Measurements from ENCODE around the gene PDS5B.

The PDS5B gene

DNA sequence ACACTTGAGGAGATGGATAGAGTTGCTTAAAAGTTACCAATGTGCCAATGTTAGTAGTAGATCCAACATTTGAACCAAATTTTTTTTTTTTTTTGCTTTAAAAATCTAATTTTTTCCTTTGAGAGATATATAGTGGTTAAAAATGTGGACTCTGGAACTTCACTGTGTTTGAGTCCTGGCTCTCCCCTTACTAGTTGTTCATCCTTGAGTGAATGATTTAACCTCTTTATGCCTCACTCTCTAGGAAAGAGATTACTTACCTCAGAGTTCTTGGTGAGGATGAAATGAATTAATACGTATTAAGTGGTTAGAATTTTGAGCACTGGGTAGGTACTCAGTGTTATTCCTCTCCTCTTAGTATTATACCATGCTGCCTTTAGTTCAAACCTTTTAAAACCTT is 24.3 kb downstream of the PDS5B start:
- TF ChIP-seq, protein P1, sequence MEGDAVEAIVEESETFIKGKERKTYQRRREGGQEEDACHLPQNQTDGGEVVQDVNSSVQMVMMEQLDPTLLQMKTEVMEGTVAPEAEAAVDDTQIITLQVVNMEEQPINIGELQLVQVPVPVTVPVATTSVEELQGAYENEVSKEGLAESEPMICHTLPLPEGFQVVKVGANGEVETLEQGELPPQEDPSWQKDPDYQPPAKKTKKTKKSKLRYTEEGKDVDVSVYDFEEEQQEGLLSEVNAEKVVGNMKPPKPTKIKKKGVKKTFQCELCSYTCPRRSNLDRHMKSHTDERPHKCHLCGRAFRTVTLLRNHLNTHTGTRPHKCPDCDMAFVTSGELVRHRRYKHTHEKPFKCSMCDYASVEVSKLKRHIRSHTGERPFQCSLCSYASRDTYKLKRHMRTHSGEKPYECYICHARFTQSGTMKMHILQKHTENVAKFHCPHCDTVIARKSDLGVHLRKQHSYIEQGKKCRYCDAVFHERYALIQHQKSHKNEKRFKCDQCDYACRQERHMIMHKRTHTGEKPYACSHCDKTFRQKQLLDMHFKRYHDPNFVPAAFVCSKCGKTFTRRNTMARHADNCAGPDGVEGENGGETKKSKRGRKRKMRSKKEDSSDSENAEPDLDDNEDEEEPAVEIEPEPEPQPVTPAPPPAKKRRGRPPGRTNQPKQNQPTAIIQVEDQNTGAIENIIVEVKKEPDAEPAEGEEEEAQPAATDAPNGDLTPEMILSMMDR (IDR thresholded peaks at IDR 0.05; ENCODE audit: control insufficient read depth, insufficient read depth, low read depth, low read length, missing control alignments) = no peak
- no peak for DNase-seq (ENCODE audit: low read depth)

GRCh38 chr13:32610977-32611376 is 24.7 kb downstream of the PDS5B start:
- TF ChIP-seq, protein P1 (IDR thresholded peaks at IDR 0.05; ENCODE audit: control insufficient read depth, insufficient read depth, low read depth, low read length, missing control alignments) = no peak
- no peak overlapping the region for H3K4me3 ChIP-seq (ENCODE audit: control insufficient read depth, low read depth, low read length)
- no peak for DNase-seq (ENCODE audit: low read depth)

More for the DNA sequence above, 24.3 kb downstream of the PDS5B start:
- no peak overlapping the region for H3K4me3 ChIP-seq (ENCODE audit: control insufficient read depth, low read depth, low read length)

GRCh38 chr13:32616883-32617511 is 30.7 kb downstream of the PDS5B start:
- no peak overlapping the region for H3K4me3 ChIP-seq (ENCODE audit: control insufficient read depth, low read depth, low read length)
- no peak for DNase-seq (ENCODE audit: low read depth)
- TF ChIP-seq, protein P1 (IDR thresholded peaks at IDR 0.05; ENCODE audit: control insufficient read depth, insufficient read depth, low read depth, low read length, missing control alignments) = no peak

- no peak overlapping the region for H3K4me3 ChIP-seq (ENCODE audit: control insufficient read depth, low read depth, low read length)
- TF ChIP-seq, protein P1 (IDR thresholded peaks at IDR 0.05; ENCODE audit: control insufficient read depth, insufficient read depth, low read depth, low read length, missing control alignments) = no peak
- no peak for DNase-seq (ENCODE audit: low read depth)
Observed at GRCh38 chr13:32622827-32623226, 36.6 kb downstream of the PDS5B start.

DNA sequence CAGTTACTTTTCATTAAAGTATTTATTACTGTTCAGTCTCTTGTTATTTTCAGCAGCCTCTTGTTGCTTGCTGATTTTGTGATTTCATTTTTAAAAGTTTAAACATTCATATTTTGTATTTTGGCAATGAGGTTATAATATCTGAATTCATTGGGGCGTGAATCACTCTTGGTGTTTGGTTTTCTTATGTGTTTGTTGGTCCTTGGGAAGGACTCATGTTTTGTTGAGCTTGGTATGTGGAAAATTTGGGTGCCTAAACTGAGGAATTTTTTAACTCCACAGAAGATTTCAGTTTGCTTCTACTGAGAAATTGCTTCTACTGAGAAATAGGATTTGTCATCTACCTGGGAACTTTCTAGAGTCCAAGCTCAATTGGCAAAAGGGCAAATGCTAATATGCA is 38.2 kb downstream of the PDS5B start:
- DNase-seq (ENCODE audit: low read depth) = no peak
- TF ChIP-seq, protein P1 (IDR thresholded peaks at IDR 0.05; ENCODE audit: control insufficient read depth, insufficient read depth, low read depth, low read length, missing control alignments) = no peak
- H3K4me3 ChIP-seq (ENCODE audit: control insufficient read depth, low read depth, low read length) = no peak overlapping the region

GRCh38 chr13:32627793-32628192 is 41.5 kb downstream of the PDS5B start:
- H3K4me3 ChIP-seq (ENCODE audit: control insufficient read depth, low read depth, low read length) = no peak overlapping the region
- no peak for DNase-seq (ENCODE audit: low read depth)
- TF ChIP-seq, protein P1 (IDR thresholded peaks at IDR 0.05; ENCODE audit: control insufficient read depth, insufficient read depth, low read depth, low read length, missing control alignments) = no peak
